Measurements from ENCODE around the gene RRH.
"Not testable (repeated sequence)": the region's sequence is repeated elsewhere in the genome, so short reads cannot be mapped to it uniquely, and the experiment has no call there.

The RRH gene

DNA sequence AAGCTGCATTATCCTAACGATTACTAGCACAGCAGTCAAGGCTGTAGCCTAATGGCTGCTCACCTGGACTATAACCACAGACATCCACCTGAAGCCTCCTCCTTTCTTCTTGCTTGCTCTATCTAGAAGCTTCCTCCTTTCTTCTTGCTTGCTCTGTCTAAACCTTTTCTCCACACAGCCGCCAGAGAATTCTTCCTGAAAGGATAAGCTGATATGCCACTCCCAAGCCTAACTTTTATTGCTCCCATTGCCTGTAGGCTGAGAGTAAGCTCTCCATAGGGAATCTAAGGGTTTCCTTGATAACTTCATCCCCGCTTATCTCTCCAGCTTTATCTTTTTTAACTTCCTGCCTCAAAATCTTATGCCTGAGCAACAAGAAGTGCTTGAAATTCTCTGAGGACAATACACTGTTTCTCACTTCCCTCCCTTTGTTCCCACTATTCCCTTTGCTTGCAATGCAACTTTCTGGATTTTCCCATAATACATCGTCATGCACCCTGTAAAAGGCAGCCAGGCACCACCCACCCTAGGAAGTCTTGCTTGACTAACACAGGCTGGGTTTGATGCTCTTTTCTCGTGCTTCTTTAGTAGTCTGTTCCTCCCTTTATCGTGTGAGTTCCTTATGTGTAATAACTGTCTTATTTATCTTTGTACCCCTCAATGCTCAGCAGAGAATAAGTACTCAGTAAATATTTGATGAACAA lies 18.8 kb downstream of the RRH start:
- DNase-seq: no peak

- no peak for DNase-seq
These were observed 20.2 kb downstream of the RRH start, which contains the start of gene LRIT3 for GRCh38 chr4:109847896-109848442. TSS of gene LRIT3 (plus strand) at chr4:109848107. CDS start at chr4:109848202, 95 bp downstream.

DNA sequence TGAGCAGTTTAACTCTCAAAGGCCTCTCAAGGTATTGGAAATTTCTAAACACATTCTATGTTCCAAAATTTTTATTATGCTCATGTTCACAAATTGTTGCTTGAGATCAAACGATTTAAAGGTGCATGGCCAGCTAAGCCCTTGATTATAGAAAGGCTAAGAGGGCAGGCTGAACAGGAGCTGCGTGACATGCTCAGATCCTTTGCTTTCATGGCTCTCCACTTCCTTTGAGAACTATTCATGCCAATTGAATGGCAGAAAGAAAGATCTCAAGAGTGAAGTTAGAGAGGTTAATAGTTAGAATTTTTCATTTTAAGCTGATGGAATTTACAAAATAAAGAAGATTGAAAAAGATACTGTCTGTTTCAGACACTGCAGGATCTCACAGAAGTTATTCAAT lies 20.7 kb downstream of the RRH start:
- no peak for DNase-seq

- no peak for DNase-seq
These were observed 22.8 kb downstream of the RRH start for GRCh38 chr4:109850601-109851000.

DNA sequence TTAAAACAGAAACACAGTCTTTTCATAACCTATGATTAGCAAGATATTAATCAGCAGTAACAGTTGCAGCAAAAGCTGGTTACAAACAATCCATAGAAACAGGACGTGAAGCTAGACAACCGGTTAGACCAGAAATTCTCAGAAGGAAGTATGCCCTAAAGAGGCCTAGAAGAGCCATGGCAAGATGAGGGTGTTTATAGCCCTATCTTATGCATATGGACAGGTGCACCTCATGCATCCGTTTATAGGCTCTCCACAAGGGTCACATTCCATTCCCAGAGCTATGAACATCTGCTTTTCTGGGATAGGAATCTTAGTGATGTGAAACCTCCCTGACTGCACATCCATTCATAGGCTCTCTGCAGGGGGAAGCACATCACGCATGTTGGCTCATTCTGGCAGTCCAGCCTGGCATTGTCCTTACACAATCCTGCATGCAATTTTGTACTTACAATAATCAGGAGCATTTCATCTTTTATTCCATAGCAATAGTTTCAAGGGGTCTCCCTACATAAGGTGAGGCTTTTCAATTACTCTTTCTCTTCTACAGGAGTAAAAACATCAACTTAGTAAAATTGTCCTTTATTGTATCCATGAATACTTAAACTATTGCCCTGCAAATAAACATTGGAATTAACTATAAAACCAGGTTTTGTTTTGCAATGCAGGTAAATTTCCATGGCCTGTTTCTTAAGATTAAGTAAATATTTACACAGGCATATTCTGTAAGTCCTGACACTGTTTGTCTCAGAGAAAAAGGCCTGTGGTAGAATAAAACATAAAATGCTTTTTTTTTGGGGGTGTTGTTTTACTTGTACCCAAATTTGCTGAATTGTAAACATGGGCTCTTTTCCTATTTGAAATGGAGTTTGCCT lies 31.9 kb downstream of the RRH start:
- not testable (repeated sequence) for DNase-seq

- no peak for DNase-seq
These were observed 33.5 kb downstream of the RRH start for GRCh38 chr4:109861271-109861670.

GRCh38 chr4:109861916-109862511 lies 34.2 kb downstream of the RRH start:
- DNase-seq: no peak

DNA sequence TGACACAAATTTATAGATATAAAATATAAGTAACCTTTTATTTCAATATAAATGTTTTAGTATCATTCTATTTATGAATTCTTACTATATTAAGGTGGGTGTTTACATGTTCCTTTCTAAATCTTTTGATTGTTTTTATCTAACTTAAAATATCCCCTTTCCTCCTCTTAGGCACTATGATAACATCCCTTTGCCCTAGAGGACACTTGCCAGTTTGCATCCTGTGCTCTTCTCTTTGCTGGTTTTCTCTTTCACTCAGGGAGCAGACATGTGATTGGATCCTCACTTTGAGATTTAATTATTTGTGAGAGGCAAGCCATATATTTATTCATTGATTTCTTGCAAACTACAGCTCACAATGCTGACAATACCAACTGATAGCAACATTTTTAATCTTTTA lies 36.4 kb downstream of the RRH start:
- DNase-seq: no peak

DNA sequence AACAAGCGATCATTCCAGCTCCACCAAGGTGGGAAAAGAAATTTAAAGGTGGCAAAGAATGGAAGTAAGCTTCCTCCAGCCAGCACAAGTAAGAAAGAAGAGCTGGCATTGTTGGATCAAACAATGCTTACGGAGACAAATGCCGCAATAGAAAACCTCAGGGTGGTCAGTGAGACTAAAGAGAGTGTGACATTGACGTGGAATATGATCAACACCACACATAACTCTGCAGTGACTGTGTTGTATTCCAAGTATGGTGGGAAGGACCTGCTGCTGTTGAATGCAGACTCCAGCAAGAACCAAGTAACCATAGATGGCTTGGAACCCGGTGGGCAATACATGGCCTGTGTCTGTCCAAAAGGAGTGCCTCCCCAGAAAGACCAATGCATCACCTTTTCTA lies 42.3 kb downstream of the RRH start:
- no peak for DNase-seq

DNA sequence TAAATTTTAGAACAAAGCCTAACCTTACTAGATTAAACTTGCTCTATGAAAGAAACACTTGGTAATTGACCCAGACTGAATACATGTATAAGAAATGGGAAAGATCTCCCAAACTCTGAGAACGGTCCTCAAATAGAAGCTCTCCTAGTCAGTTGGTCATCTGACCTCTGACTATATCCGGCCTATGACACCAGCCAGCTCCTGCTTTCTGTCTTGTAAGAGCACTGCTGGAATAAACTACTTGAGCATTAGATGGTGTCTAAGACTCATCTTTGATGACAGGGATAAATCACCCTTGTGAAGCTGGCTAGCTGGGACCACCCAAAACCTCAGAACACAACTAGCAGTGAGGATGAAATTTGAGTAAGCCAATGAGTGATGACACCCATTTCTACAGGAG lies 44.3 kb downstream of the RRH start:
- DNase-seq: no peak

DNA sequence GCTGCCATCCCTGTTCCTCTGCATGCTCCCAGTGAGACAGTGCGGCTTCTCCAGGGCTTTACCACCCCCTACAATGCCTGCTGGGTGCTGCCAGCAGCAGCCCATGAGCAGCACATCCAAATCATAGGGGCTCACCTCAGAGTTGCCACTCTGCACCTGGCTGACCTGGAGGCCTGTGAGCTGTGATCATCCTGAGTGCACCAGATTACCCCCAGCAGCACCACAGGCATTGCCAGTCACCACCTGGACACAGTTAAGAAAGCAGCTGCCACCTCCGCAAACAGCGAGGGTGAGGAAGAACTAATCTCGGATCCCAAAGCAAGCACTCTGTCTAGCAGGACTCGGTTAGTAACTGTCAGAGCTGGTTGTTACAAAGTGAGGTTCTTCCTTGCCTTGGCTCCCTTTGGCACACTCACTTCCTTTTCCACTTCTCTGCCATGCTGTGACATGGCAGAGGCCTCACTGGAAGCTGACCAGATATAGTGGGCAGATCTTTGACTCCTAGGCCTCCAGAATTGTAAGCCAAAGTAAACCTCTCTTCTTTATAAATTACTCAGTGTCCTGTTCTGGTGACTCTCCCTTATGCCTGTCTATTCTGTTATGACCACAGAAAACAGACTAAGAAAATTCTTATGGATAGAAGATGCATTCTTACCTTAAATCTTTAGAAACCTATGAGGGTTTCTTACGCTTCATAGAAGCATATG lies 45.3 kb downstream of the RRH start:
- DNase-seq: no peak

GRCh38 chr4:109873791-109874514 lies 46.2 kb downstream of the RRH start:
- no peak for DNase-seq

DNA sequence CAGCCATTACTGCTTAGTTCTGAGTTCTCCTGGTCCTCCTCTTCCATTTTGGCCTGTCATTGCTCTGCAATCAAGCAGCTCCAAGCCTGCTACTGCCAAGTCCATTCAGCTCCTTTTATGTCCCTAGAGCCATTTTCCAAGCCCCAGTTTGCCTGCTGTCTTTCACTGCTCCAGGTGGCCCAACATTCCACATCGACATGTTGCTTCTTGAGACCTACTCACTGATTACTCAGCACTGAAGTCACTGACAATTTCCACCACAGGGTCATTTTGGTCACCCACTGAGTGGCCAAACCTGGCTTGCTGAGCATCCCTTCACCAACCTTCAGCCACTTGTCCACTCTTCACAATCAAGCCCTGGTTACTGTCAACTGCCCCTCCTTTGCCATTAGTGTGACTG lies 47.3 kb downstream of the RRH start:
- DNase-seq: no peak

- DNase-seq: not testable (repeated sequence)
These were observed 47.8 kb downstream of the RRH start for GRCh38 chr4:109875553-109875952.

DNA sequence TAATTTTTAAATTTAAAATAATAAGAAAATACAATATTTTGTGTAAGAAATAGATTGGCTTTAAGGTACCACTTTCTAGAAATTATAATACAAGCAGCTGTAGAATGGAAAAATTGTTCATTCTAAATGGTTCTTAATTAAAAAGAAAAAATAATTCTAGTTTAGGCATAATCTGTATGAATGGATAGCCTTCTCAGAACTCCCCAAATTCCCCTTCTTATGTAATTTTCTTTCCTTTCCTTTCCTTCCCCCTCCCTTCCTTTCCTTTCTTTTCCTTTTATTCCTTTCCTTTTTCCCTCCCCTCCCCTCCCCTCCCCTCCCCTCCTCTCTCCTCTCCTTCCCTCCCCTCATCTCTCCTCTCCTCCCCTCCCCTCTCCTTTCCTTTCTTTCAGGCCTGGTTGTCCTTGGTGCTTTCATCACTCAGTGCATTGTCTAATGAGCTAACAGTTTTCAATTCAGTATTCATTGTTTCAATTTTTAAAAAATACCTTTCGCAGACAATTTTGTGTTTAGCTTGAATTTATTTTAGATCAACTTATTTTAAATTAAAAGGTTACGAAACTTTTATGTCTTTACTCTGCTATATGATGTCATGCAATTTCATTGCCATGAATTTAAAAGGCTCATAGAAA lies 49.0 kb downstream of the RRH start:
- DNase-seq: no peak

DNA sequence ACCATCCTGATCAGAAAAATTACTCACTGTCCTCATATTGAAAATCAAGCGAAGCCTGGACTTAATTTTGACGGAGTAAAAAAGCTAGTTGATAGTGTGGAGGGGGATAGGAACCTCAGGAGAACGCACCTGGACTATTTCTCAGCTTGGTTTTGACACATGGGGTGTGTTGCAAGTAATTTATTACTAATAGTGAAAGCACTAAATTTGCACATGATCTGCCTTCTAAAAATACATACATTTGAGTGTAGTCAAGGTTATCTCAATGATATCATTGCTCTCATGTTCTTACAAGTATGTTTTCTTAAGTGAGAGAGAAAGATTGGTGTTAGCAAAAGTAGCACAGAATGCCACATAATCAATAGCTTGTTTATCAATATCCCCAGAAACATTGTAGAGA lies 49.6 kb downstream of the RRH start:
- no peak for DNase-seq

GRCh38 chr4:109878355-109878754 lies 50.6 kb downstream of the RRH start:
- no peak for DNase-seq

DNA sequence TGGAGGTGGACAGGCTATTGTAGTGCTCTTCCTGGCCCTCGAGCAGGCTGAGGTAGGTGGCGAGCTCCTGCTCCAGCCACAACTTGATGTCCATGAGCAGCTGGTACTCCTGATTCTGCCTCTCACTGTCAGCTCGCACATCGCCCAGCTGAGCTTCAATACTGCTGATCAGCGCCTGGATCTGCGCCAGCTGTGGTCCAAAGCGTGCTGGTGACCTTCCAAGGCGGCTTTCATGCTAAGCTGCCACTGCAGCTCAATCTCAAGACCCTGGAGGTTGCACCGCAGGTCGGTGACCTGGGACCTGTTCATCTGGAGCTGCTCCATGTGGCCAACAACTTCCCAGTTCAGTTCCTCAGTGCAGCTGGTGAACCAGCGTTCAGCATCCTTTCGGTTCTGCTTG lies 51.3 kb downstream of the RRH start:
- DNase-seq: no peak

GRCh38 chr4:109879636-109880314 lies 52.0 kb downstream of the RRH start:
- no peak for DNase-seq

DNA sequence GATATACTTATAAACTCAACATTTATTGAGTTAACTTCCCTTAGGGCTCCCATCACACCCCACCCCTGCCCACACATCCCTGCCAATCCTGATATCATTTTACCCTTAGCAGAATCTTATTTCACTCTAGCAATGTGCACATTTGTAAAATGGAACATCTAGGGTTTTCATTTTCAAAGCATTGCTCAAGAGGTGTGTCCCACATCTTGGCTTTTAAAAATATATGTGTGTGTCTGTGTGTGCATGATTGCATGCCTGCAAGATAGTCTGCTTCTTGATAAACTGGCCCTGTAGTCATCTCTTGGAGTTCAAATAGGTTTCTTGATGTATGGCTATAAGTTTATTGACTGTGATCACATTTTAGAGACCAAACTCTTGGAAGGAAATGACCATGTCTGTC lies 58.5 kb downstream of the RRH start:
- no peak for DNase-seq

GRCh38 chr4:109887071-109887470 lies 59.3 kb downstream of the RRH start:
- no peak for DNase-seq

All from right kidney (tissue), 1 donor.